PC-9 (cell line): ENCODE measurements around the gene ADORA1. TPM values are rescaled to one million over a fixed set of nuclear protein-coding genes. Genes with fewer than 3 reads are reported as not detected.
A peak's percentile ranks its signal among the peaks of the same experiment; 100 is the strongest.

ENCODE experiments used
- BruUV-seq: library from RNA; stranded (reverse); fragments of 400-500 nt; replicated peaks from 2 replicates; lab custom pipeline; 2021; lab: Mats Ljungman, UMichigan
- CTCF ChIA-PET: fragments of 300-600 bp; sonication (Branson Sonifier 250); formaldehyde crosslinking; loops from one replicate; lab custom pipeline; 2022; ENCODE audit warnings: antibody characterized with exemption; lab: Charles Lee
- POLR2A ChIA-PET: fragments of 300-600 bp; sonication (Branson Sonifier 250); formaldehyde crosslinking; loops from one replicate; lab custom pipeline; 2022; ENCODE audit warnings: antibody characterized with exemption; ENCODE audit not compliant: unreplicated experiment; lab: Charles Lee
- DNase-seq, 2 experiments: peaks; one replicate each; pipeline versions ENCODE4 v3.0.0 to v3.0.0-alpha.2; 2015 to 2022; ENCODE audit warnings: mixed read lengths in 1 of 2
- H2AFZ ChIP-seq: fragments of 200-600 bp; sonication (generic); 2 replicates; pipeline ENCODE4 v1.8.1; 2017; ENCODE audit warnings: antibody characterized with exemption
- H3F3A ChIP-seq: fragments of 200-600 bp; sonication (generic); 2 replicates; pipeline ENCODE4 v1.8.1; 2017; ENCODE audit warnings: antibody characterized with exemption, mild to moderate bottlenecking, low read depth; ENCODE audit not compliant: insufficient read depth
- H3K27ac ChIP-seq: fragments of 200-600 bp; sonication (generic); 2 replicates; pipeline ENCODE4 v1.6.1; 2016; ENCODE audit warnings: mixed run types
- H3K27me3 ChIP-seq: fragments of 200-600 bp; sonication (generic); 2 replicates; pipeline ENCODE4 v1.6.1; 2016; ENCODE audit warnings: low read depth, mixed run types; ENCODE audit not compliant: insufficient read depth
- H3K36me3 ChIP-seq: fragments of 200-600 bp; sonication (generic); 2 replicates; pipeline ENCODE4 v1.6.1; 2016; ENCODE audit warnings: low read depth, mixed run types
- H3K4me1 ChIP-seq: fragments of 200-600 bp; sonication (generic); replicated peaks from 2 replicates; pipeline ENCODE4 v1.6.1; 2016; ENCODE audit warnings: mixed run types; ENCODE audit not compliant: insufficient read depth
- H3K4me2 ChIP-seq: fragments of 200-600 bp; sonication (generic); 2 replicates; pipeline ENCODE4 v1.6.1; 2017; ENCODE audit warnings: mixed run types
- H3K4me3 ChIP-seq: fragments of 200-600 bp; sonication (generic); 2 replicates; pipeline ENCODE4 v1.6.1; 2016; ENCODE audit warnings: mixed run types
- H3K79me2 ChIP-seq: fragments of 200-600 bp; sonication (generic); 2 replicates; pipeline ENCODE4 v1.6.1; 2017; ENCODE audit warnings: low read depth, mixed run types
- H3K9me2 ChIP-seq: fragments of 200-600 bp; sonication (generic); 2 replicates; pipeline ENCODE4 v1.8.1; 2017; ENCODE audit warnings: mild to moderate bottlenecking; ENCODE audit not compliant: insufficient read depth
- H3K9me3 ChIP-seq: fragments of 200-600 bp; sonication (generic); 2 replicates; pipeline ENCODE4 v1.8.1; 2016; ENCODE audit warnings: low read depth; ENCODE audit not compliant: insufficient read depth
- H4K20me1 ChIP-seq: fragments of 200-600 bp; sonication (generic); 2 replicates; pipeline ENCODE4 v1.8.1; 2017; ENCODE audit not compliant: insufficient read depth
- CTCF ChIP-seq: fragments of 200-600 bp; sonication (generic); conservative IDR thresholded peaks from 2 replicates; pipeline ENCODE4 v1.6.1; 2017; ENCODE audit warnings: mixed run types, antibody characterized with exemption, mild to moderate bottlenecking, moderate library complexity
- EZH2 ChIP-seq: fragments of 200-600 bp; sonication (generic); IDR thresholded peaks from 2 replicates; pipeline ENCODE4 v1.8.0; 2017; ENCODE audit warnings: antibody characterized with exemption, low read depth
- intact Hi-C: fragments of 100-400 bp; cut with micrococcal nuclease; formaldehyde crosslinking; loops from one replicate; pipeline ENCODE4 v1.10.0; 2022; ENCODE audit not compliant: unreplicated experiment
- total RNA-seq: library from RNA; stranded (reverse); gene quantifications from 2 replicates; pipeline ENCODE4 v1.2.3, GENCODE V29; 2021

Gene ADORA1
- total RNA-seq, 1 experiment from 2014 or later, result 8.3 TPM

DNA sequence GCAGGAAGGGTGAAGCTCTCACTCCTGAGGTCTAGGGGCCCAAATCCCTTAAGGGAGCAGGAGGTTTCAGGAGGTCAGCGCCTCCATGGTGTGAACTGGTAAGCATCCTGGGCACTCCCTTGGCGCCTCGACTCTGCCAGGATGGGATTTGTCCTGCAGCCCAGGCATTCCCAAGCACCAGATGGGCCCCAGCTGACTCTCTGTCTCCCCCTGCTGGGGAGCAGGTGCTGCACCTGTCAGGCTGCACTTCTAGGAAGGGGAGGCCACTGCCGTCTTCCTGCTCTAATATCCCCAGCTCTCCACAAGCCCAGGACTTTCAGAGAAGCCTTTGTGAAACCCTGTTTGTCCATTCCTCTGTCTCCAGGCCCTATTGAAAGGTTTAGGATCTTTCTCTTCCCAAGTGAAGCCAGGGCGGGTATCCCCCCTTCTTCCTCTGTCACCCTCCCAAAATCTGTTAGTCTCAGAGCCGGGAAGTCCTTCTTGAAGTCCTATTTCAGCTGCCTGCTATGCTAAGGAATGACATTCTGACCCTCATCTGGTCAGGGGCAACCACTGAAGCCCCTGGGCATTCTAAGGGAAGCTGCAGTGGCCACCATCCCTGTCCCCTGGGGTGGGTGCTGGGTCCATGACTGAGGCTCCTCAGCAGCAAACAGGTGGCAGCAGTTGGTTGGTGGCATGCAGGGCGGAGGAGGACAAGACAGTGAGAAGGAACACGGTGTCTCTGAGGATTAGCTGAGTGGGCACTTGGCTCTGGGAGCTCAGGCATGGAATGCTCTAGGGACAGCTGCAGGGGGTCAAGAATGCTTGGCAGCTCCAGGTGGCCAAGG lies 44.9 kb downstream of the ADORA1 start:
- DNase-seq, result peak; percentile 46 to 74
- no peaks in the 10 kb centered on the region for H3K27me3 ChIP-seq
- TF ChIP-seq CTCF (peak; percentile 91), EZH2 (no peak)
- no peaks in the 10 kb centered on the region for H4K20me1 ChIP-seq
- H3K79me2 ChIP-seq, result no peaks in the 10 kb centered on the region
- H3K27ac ChIP-seq, result no peak overlapping the region
- no peaks in the 10 kb centered on the region for H3K36me3 ChIP-seq
- no TSS peak for BruUV-seq
- no peak overlapping the region for H3K4me3 ChIP-seq
- intact Hi-C loops, result loop anchor here (1.0 to 2.0 kb wide), 4 partner anchors 44 to 133 kb away; no protein-coding TSS in a partner anchor
- ChIA-PET CTCF (interaction anchor here (0.7 to 2.6 kb wide), 8 partner anchors 20 to 133 kb away, joined by 3 to 20 read pairs (median 4); partner anchors contain the start of gene ADORA1), POLR2A (no interaction called here)
- H3K9me2 ChIP-seq, result no peaks in the 10 kb centered on the region
- peaks cover 32% of the 10 kb centered on the region for H3K4me1 ChIP-seq
- 0 out of 2 replicates have a peak, but pooled peaks cover under 1% of the 10 kb centered on the region for H3F3A ChIP-seq
- H3K4me2 ChIP-seq, result no peak overlapping the region
- H2AFZ ChIP-seq, result no peak overlapping the region
- no peaks in the 10 kb centered on the region for H3K9me3 ChIP-seq

- intact Hi-C loops, result loop anchor here (2.0 kb wide), 2 partner anchors 44 kb away; no protein-coding TSS in a partner anchor
- Histone ChIP-seq H2AFZ (no peak overlapping the region), H3K27me3 (no peaks in the 10 kb centered on the region), H4K20me1 (no peaks in the 10 kb centered on the region), H3K9me2 (no peaks in the 10 kb centered on the region), H3K9me3 (no peaks in the 10 kb centered on the region), H3K27ac (no peak overlapping the region), H3K4me1 (peaks cover 39% of the 10 kb centered on the region), H3K4me3 (no peak overlapping the region), H3K79me2 (no peaks in the 10 kb centered on the region), H3K4me2 (peak overlapping the region; percentile 37), H3K36me3 (no peaks in the 10 kb centered on the region), H3F3A (peaks cover 7% of the 10 kb centered on the region; the same call in 1 of the 2 replicates)
- BruUV-seq, result no TSS peak
- DNase-seq, result no peak
- ChIA-PET POLR2A (no interaction called here), CTCF (interaction anchor here (1.0 to 2.6 kb wide), 5 partner anchors 21 to 134 kb away, joined by 3 to 20 read pairs (median 4); partner anchors contain the start of gene ADORA1)
- TF ChIP-seq CTCF (no peak), EZH2 (no peak)
These were observed 45.6 kb downstream of the ADORA1 start for GRCh38 chr1:203173011-203173555.

DNA sequence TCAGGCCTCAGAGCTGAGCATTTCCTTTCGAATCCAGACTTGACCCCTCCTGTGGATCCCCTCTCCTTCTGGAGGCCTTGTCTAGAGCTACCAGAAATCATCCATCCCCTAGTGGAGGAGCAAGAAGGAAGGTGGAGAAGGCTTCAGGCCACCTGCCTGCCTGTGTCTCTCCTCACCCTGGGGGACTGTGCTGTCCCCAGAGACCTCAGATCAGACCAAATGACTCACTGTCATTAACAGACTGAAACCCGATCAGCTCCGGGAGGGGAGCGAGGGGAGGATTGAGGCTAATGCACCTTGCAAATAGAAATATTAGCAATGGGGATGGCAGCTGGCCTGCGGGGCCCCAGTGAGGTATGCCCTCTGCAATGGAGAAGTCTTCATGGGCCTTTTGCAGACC lies 46.0 kb downstream of the ADORA1 start:
- no peak overlapping the region for H3K4me3 ChIP-seq
- H2AFZ ChIP-seq, result no peak overlapping the region
- no peaks in the 10 kb centered on the region for H3K79me2 ChIP-seq
- no peak overlapping the region for H3K27ac ChIP-seq
- peak overlapping the region; percentile 37 for H3K4me2 ChIP-seq
- BruUV-seq, result no TSS peak
- no peaks in the 10 kb centered on the region for H3K36me3 ChIP-seq
- peaks cover 42% of the 10 kb centered on the region for H3K4me1 ChIP-seq
- peak in 1 of 2 experiments; percentile 53 for DNase-seq
- no peaks in the 10 kb centered on the region for H3K27me3 ChIP-seq
- POLR2A ChIA-PET, result no interaction called here
- H3F3A ChIP-seq, result peaks cover 10% of the 10 kb centered on the region; the same call in 1 of the 2 replicates
- H4K20me1 ChIP-seq, result no peaks in the 10 kb centered on the region
- intact Hi-C loops, result loop anchor here (2.0 kb wide), 2 partner anchors 43 to 45 kb away; no protein-coding TSS in a partner anchor
- TF ChIP-seq CTCF (no peak), EZH2 (no peak)
- CTCF ChIA-PET, result interaction anchor here (1.0 to 2.6 kb wide), 4 partner anchors 21 to 134 kb away, joined by 3 to 20 read pairs (median 4); no protein-coding TSS in a partner anchor
- no peaks in the 10 kb centered on the region for H3K9me3 ChIP-seq
- no peaks in the 10 kb centered on the region for H3K9me2 ChIP-seq
